ENCODE measurements around the gene CYLD.

DNA sequence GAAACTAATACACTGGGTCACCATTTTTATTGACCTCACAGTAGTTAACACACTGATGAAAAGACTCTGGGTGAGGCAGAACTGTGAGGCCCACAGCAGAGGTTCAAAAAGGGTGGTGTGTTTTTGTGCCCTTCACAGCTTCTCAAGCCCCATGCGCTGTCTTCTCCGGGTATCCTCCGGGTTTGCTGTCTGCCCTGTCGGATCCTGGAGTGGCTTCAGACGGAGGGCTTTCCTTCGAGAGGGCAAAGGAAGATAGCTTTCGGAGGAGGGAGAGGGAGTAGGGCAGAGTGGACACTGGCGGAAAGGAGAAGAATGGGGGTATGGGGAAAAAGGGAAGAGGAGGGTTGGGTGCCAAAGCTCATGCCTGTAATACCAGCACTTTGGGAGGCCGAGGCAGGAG, 80.8 kb downstream of the CYLD start:
- TF ChIP-seq, protein P1, sequence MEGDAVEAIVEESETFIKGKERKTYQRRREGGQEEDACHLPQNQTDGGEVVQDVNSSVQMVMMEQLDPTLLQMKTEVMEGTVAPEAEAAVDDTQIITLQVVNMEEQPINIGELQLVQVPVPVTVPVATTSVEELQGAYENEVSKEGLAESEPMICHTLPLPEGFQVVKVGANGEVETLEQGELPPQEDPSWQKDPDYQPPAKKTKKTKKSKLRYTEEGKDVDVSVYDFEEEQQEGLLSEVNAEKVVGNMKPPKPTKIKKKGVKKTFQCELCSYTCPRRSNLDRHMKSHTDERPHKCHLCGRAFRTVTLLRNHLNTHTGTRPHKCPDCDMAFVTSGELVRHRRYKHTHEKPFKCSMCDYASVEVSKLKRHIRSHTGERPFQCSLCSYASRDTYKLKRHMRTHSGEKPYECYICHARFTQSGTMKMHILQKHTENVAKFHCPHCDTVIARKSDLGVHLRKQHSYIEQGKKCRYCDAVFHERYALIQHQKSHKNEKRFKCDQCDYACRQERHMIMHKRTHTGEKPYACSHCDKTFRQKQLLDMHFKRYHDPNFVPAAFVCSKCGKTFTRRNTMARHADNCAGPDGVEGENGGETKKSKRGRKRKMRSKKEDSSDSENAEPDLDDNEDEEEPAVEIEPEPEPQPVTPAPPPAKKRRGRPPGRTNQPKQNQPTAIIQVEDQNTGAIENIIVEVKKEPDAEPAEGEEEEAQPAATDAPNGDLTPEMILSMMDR (IDR thresholded peaks at IDR 0.05), result no peak
- TF ChIP-seq EP300 (IDR thresholded peaks at IDR 0.05; ENCODE audit: low read depth) (no peak), POLR2A (IDR thresholded peaks at IDR 0.05) (no peak)

All from transverse colon (tissue), 3 donors.